Ishikawa (cell line): Measurements from ENCODE around the gene RAD51B.

Source experiments
- CEBPB ChIP-seq: IDR thresholded peaks from 2 replicates; pipeline ENCODE4 v1.6.1; 2012
- FOXM1 ChIP-seq: IDR thresholded peaks from 2 replicates; pipeline ENCODE4 v1.6.1; 2012; ENCODE audit warnings: low read depth, borderline replicate concordance
- RAD21 ChIP-seq: IDR thresholded peaks from 2 replicates; pipeline ENCODE4 v1.6.1; 2012; ENCODE audit warnings: low read depth
- TCF12 ChIP-seq: IDR thresholded peaks from 2 replicates; pipeline ENCODE4 v1.6.1; 2012; ENCODE audit warnings: low read depth
- TF ChIP-seq, protein P1 (sequence below): IDR thresholded peaks from 2 replicates; pipeline ENCODE4 v1.6.1; 2012; ENCODE audit warnings: low read depth, mild to moderate bottlenecking

DNA sequence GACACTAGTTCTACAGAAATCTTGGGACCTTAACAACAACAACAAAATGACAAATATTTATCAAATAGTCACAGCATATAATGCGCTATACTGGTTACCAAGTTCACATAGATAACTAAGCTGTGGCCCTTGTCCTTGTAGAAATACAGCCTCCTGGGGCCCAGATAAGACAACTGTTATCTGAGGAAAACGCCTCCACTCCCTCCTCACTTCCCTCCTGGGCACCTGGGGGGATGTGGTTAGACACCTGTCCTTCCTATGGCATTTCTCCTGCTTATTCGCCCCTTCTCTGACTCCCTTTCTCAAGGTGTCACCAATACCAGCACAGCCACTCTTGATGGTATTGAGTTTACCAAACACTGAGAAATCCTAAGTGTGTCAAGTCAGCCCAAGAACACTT lies 419.4 kb downstream of the RAD51B start:
- TF ChIP-seq FOXM1 (no peak), TCF12 (no peak), RAD21 (no peak), CEBPB (no peak)
- TF ChIP-seq, protein P1, sequence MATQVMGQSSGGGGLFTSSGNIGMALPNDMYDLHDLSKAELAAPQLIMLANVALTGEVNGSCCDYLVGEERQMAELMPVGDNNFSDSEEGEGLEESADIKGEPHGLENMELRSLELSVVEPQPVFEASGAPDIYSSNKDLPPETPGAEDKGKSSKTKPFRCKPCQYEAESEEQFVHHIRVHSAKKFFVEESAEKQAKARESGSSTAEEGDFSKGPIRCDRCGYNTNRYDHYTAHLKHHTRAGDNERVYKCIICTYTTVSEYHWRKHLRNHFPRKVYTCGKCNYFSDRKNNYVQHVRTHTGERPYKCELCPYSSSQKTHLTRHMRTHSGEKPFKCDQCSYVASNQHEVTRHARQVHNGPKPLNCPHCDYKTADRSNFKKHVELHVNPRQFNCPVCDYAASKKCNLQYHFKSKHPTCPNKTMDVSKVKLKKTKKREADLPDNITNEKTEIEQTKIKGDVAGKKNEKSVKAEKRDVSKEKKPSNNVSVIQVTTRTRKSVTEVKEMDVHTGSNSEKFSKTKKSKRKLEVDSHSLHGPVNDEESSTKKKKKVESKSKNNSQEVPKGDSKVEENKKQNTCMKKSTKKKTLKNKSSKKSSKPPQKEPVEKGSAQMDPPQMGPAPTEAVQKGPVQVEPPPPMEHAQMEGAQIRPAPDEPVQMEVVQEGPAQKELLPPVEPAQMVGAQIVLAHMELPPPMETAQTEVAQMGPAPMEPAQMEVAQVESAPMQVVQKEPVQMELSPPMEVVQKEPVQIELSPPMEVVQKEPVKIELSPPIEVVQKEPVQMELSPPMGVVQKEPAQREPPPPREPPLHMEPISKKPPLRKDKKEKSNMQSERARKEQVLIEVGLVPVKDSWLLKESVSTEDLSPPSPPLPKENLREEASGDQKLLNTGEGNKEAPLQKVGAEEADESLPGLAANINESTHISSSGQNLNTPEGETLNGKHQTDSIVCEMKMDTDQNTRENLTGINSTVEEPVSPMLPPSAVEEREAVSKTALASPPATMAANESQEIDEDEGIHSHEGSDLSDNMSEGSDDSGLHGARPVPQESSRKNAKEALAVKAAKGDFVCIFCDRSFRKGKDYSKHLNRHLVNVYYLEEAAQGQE = no peak
